ENCODE measurements around the gene JSRP1. TPM values are rescaled to one million over a fixed set of nuclear protein-coding genes. Genes with fewer than 3 reads are reported as not detected.
A peak's percentile ranks its signal among the peaks of the same experiment; 100 is the strongest.

JSRP1 gene
- total RNA-seq, 1 donor from 2014 or later: 79.3 TPM

GRCh38 chr19:2233601-2234280 lies 22.5 kb downstream of the JSRP1 start:
- H3K4me1 ChIP-seq (ENCODE audit: control insufficient read depth in 3 of 3, insufficient read depth in 3 of 3, low read length in 3 of 3): peaks cover 49 to 70% (median 54%) of the 10 kb centered on the region in 3 donors
- peaks cover 20 to 28% (median 26%) of the 10 kb centered on the region in 3 donors for H3K36me3 ChIP-seq (ENCODE audit: control insufficient read depth in 3 of 3, insufficient read depth in 3 of 3, low read length in 3 of 3)
- H3K27ac ChIP-seq (ENCODE audit: low read depth, low read length): no peak overlapping the region
- no peak overlapping the region for H3K4me3 ChIP-seq (ENCODE audit: low read length in 3 of 3)
- H3K27me3 ChIP-seq (ENCODE audit: control insufficient read depth in 3 of 3, insufficient read depth in 3 of 3, low read length in 3 of 3): no peaks in the 10 kb centered on the region
- H3K9me3 ChIP-seq (ENCODE audit: control insufficient read depth in 3 of 3, low read length in 3 of 3): no peaks in the 10 kb centered on the region
- peak overlapping the region in 1 of 3 donors; percentile 16 for H3K9ac ChIP-seq (ENCODE audit: low read depth in 1 of 3, low read length in 3 of 3)

GRCh38 chr19:2232286-2233151 lies 23.7 kb downstream of the JSRP1 start:
- no peak overlapping the region for H3K27ac ChIP-seq (ENCODE audit: low read depth, low read length)
- H3K9me3 ChIP-seq (ENCODE audit: control insufficient read depth in 3 of 3, low read length in 3 of 3): no peaks in the 10 kb centered on the region
- no peak overlapping the region for H3K4me3 ChIP-seq (ENCODE audit: low read length in 3 of 3)
- peaks cover 43 to 64% (median 47%) of the 10 kb centered on the region in 3 donors for H3K4me1 ChIP-seq (ENCODE audit: control insufficient read depth in 3 of 3, insufficient read depth in 3 of 3, low read length in 3 of 3)
- H3K27me3 ChIP-seq (ENCODE audit: control insufficient read depth in 3 of 3, insufficient read depth in 3 of 3, low read length in 3 of 3): no peaks in the 10 kb centered on the region
- H3K9ac ChIP-seq (ENCODE audit: low read depth in 1 of 3, low read length in 3 of 3): no peak overlapping the region
- peaks cover 25 to 31% (median 26%) of the 10 kb centered on the region in 3 donors for H3K36me3 ChIP-seq (ENCODE audit: control insufficient read depth in 3 of 3, insufficient read depth in 3 of 3, low read length in 3 of 3)

GRCh38 chr19:2231621-2232221 lies 24.5 kb downstream of the JSRP1 start:
- Histone ChIP-seq H3K9me3 (ENCODE audit: control insufficient read depth in 3 of 3, low read length in 3 of 3) (no peaks in the 10 kb centered on the region), H3K36me3 (ENCODE audit: control insufficient read depth in 3 of 3, insufficient read depth in 3 of 3, low read length in 3 of 3) (peaks cover 26 to 33% (median 29%) of the 10 kb centered on the region in 3 donors), H3K4me3 (ENCODE audit: low read length in 3 of 3) (peak overlapping the region in 1 of 3 donors; percentile 8), H3K9ac (ENCODE audit: low read depth in 1 of 3, low read length in 3 of 3) (peak overlapping the region in 2 of 3 donors; percentile 45 to 60), H3K4me1 (ENCODE audit: control insufficient read depth in 3 of 3, insufficient read depth in 3 of 3, low read length in 3 of 3) (peaks cover 37 to 61% (median 42%) of the 10 kb centered on the region in 3 donors), H3K27ac (ENCODE audit: low read depth, low read length) (peak overlapping the region; percentile 75), H3K27me3 (ENCODE audit: control insufficient read depth in 3 of 3, insufficient read depth in 3 of 3, low read length in 3 of 3) (no peaks in the 10 kb centered on the region)

- H3K4me3 ChIP-seq (ENCODE audit: low read length in 3 of 3): peak overlapping the region in 2 of 3 donors; percentile 8 to 35
- peak overlapping the region; percentile 75 for H3K27ac ChIP-seq (ENCODE audit: low read depth, low read length)
- H3K27me3 ChIP-seq (ENCODE audit: control insufficient read depth in 3 of 3, insufficient read depth in 3 of 3, low read length in 3 of 3): no peaks in the 10 kb centered on the region
- no peaks in the 10 kb centered on the region for H3K9me3 ChIP-seq (ENCODE audit: control insufficient read depth in 3 of 3, low read length in 3 of 3)
- peaks cover 28 to 39% (median 35%) of the 10 kb centered on the region in 3 donors for H3K36me3 ChIP-seq (ENCODE audit: control insufficient read depth in 3 of 3, insufficient read depth in 3 of 3, low read length in 3 of 3)
- peaks cover 35 to 61% (median 42%) of the 10 kb centered on the region in 3 donors for H3K4me1 ChIP-seq (ENCODE audit: control insufficient read depth in 3 of 3, insufficient read depth in 3 of 3, low read length in 3 of 3)
- peak overlapping the region in 2 of 3 donors; percentile 45 to 60 for H3K9ac ChIP-seq (ENCODE audit: low read depth in 1 of 3, low read length in 3 of 3)
These were observed 25.2 kb downstream of the JSRP1 start for GRCh38 chr19:2230807-2231533.

- H3K9me3 ChIP-seq (ENCODE audit: control insufficient read depth in 3 of 3, low read length in 3 of 3): no peaks in the 10 kb centered on the region
These were observed 26.1 kb downstream of the JSRP1 start for GRCh38 chr19:2230033-2230531.

GRCh38 chr19:2229103-2230032 lies 26.8 kb downstream of the JSRP1 start:
- peaks cover 41 to 54% (median 51%) of the 10 kb centered on the region in 3 donors for H3K36me3 ChIP-seq (ENCODE audit: control insufficient read depth in 3 of 3, insufficient read depth in 3 of 3, low read length in 3 of 3)

More at GRCh38 chr19:2230033-2230531, 26.1 kb downstream of the JSRP1 start:
- Histone ChIP-seq H3K36me3 (ENCODE audit: control insufficient read depth in 3 of 3, insufficient read depth in 3 of 3, low read length in 3 of 3) (peaks cover 35 to 48% (median 44%) of the 10 kb centered on the region in 3 donors), H3K9ac (ENCODE audit: low read depth in 1 of 3, low read length in 3 of 3) (no peak overlapping the region), H3K4me1 (ENCODE audit: control insufficient read depth in 3 of 3, insufficient read depth in 3 of 3, low read length in 3 of 3) (peaks cover 30 to 56% (median 38%) of the 10 kb centered on the region in 3 donors), H3K27me3 (ENCODE audit: control insufficient read depth in 3 of 3, insufficient read depth in 3 of 3, low read length in 3 of 3) (no peaks in the 10 kb centered on the region), H3K27ac (ENCODE audit: low read depth, low read length) (no peak overlapping the region), H3K4me3 (ENCODE audit: low read length in 3 of 3) (no peak overlapping the region)

GRCh38 chr19:2228157-2229030 lies 27.8 kb downstream of the JSRP1 start:
- no peak overlapping the region for H3K4me3 ChIP-seq (ENCODE audit: low read length in 3 of 3)
- peaks cover 35 to 57% (median 47%) of the 10 kb centered on the region in 3 donors for H3K36me3 ChIP-seq (ENCODE audit: control insufficient read depth in 3 of 3, insufficient read depth in 3 of 3, low read length in 3 of 3)
- H3K27ac ChIP-seq (ENCODE audit: low read depth, low read length): no peak overlapping the region
- no peaks in the 10 kb centered on the region for H3K27me3 ChIP-seq (ENCODE audit: control insufficient read depth in 3 of 3, insufficient read depth in 3 of 3, low read length in 3 of 3)
- peaks cover 26 to 41% (median 32%) of the 10 kb centered on the region in 3 donors for H3K4me1 ChIP-seq (ENCODE audit: control insufficient read depth in 3 of 3, insufficient read depth in 3 of 3, low read length in 3 of 3)
- no peaks in the 10 kb centered on the region for H3K9me3 ChIP-seq (ENCODE audit: control insufficient read depth in 3 of 3, low read length in 3 of 3)
- peak overlapping the region in 1 of 3 donors; percentile 57 for H3K9ac ChIP-seq (ENCODE audit: low read depth in 1 of 3, low read length in 3 of 3)

More at GRCh38 chr19:2229103-2230032, 26.8 kb downstream of the JSRP1 start:
- Histone ChIP-seq H3K9ac (ENCODE audit: low read depth in 1 of 3, low read length in 3 of 3) (peak overlapping the region in 1 of 3 donors; percentile 8), H3K9me3 (ENCODE audit: control insufficient read depth in 3 of 3, low read length in 3 of 3) (no peaks in the 10 kb centered on the region), H3K4me1 (ENCODE audit: control insufficient read depth in 3 of 3, insufficient read depth in 3 of 3, low read length in 3 of 3) (peaks cover 26 to 51% (median 35%) of the 10 kb centered on the region in 3 donors), H3K27me3 (ENCODE audit: control insufficient read depth in 3 of 3, insufficient read depth in 3 of 3, low read length in 3 of 3) (no peaks in the 10 kb centered on the region), H3K4me3 (ENCODE audit: low read length in 3 of 3) (no peak overlapping the region), H3K27ac (ENCODE audit: low read depth, low read length) (no peak overlapping the region)
